ENCODE measurements around the gene TAF6. TPM values are rescaled to one million over a fixed set of nuclear protein-coding genes. Genes with fewer than 3 reads are reported as not detected.

Gene TAF6
- total RNA-seq, 4 donors from 2014 or later: 21.0 to 37.5 (median 30.3) TPM

DNA sequence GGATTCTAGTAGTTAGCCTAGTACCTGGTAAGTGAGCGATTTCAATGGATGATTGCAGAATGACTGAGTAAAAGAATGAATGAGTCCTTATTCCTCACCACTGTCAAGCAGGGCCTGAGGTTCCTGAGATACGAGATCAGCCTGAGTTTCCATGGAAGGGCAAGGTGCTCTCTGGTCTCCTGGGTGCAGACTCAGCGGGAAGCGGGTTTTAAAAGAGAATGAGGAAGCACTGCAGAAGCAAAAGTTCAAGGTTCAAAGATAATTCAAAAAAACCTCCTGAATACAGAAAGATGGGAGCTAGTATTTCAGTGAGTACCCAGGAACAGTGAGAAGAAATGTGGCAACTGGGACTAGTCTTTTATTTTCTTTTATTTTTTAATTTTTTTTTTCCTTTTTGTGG lies 42.0 kb downstream of the TAF6 start:
- DNase-seq (ENCODE audit: low spot score) (no peak), ATAC-seq (ENCODE audit: low FRiP score) (no peak)
- TF ChIP-seq, protein P1, sequence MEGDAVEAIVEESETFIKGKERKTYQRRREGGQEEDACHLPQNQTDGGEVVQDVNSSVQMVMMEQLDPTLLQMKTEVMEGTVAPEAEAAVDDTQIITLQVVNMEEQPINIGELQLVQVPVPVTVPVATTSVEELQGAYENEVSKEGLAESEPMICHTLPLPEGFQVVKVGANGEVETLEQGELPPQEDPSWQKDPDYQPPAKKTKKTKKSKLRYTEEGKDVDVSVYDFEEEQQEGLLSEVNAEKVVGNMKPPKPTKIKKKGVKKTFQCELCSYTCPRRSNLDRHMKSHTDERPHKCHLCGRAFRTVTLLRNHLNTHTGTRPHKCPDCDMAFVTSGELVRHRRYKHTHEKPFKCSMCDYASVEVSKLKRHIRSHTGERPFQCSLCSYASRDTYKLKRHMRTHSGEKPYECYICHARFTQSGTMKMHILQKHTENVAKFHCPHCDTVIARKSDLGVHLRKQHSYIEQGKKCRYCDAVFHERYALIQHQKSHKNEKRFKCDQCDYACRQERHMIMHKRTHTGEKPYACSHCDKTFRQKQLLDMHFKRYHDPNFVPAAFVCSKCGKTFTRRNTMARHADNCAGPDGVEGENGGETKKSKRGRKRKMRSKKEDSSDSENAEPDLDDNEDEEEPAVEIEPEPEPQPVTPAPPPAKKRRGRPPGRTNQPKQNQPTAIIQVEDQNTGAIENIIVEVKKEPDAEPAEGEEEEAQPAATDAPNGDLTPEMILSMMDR (IDR thresholded peaks at IDR 0.05): no peak

DNA sequence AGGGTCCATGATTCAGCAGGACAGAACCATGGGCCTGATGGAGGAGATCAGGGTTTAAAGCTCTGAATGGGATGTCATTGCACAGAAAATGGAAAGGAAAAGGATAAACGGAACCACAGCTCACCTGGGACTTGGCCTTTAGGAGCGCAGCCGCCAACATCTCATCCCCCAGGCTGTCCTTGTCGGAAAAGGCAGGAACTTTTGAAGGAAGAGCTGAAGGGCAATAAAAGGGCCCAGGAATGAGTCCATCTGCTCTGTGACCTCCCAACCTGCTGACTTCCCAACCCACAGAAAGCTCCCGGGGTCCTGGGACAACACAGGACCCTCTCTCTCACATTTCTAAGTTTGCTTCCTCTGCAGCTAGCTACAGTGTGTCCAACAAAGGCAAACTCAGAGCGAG lies 43.7 kb downstream of the TAF6 start:
- ATAC-seq (ENCODE audit: low FRiP score): no peak
- no peak for DNase-seq (ENCODE audit: low spot score)
- TF ChIP-seq, protein P1 (IDR thresholded peaks at IDR 0.05): no peak

DNA sequence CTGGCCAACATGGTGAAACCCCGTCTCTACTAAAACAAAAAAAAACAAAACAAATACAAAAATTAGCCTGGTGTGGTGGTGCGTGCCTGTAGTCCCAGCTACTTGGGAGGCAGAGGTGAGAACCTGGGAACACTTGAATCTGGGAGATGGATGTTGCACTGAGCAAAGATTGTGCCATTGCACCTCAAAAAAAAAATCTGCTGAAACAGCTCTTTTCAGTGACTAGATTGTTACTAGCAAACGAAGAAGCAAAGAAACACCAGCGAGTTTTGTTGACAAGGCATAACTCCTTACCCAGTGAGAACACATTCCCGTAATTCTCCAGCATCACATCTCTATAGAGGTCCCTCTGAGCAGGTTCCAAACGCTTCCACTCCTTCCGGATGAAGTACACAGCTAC lies 44.3 kb downstream of the TAF6 start:
- no peak for DNase-seq (ENCODE audit: low spot score)
- TF ChIP-seq, protein P1 (IDR thresholded peaks at IDR 0.05): no peak
- ATAC-seq (ENCODE audit: low FRiP score): no peak

DNA sequence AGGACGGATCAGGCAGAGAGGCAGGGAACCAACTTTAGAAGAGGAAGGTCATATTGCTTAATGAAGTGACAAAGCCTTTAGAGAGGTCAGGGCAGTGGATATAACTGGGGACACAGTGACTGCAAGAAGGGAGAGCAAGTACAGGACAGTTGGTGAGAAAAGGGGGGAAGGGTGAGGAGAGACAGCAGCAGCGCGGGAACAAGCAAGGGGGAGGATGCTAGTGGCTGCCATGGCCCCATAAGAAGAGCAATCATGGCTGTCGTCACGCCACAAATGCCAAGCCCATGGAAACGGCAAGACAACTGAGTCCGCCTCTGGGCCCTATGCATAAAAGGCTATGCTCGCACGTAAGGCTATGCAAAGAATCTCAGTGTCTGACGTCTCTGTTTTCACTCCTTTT lies 46.7 kb downstream of the TAF6 start:
- DNase-seq (ENCODE audit: low spot score) (no peak), ATAC-seq (ENCODE audit: low FRiP score) (no peak)
- TF ChIP-seq, protein P1 (IDR thresholded peaks at IDR 0.05): no peak

DNA sequence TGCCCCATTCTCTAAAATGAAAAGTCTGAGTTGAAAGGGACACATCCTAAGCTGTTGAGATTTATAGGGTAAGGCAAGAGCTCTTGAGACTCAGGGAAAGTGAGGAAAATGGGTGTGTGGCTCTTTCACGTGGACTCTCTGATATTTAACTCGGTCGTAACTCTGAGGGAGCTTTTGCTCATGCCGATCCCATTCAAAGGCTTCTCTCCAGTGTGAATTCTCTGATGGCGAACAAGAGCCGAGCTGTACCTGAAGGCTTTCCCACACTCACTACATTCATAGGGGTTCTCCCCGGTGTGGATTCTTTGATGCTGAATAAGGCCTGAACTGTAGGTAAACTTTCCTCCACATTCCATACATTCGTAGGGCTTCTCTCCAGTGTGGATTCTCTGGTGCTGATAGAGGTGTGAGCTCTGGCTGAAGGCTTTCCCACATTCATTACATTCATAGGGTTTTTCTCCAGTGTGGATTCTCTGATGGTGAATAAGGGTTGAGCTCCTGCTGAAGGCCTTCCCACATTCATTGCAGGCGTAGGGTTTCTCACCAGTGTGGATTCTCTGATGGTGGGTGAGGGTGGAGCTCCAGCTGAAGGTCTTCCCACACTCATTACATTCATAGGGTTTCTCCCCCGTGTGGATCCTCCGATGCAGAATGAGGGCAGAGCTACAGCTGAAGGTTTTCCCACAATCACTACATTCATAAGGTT lies 48.0 kb downstream of the TAF6 start:
- no peak for ATAC-seq (ENCODE audit: low FRiP score)
- no peak for DNase-seq (ENCODE audit: low spot score)
- TF ChIP-seq, protein P1 (IDR thresholded peaks at IDR 0.05): no peak

DNA sequence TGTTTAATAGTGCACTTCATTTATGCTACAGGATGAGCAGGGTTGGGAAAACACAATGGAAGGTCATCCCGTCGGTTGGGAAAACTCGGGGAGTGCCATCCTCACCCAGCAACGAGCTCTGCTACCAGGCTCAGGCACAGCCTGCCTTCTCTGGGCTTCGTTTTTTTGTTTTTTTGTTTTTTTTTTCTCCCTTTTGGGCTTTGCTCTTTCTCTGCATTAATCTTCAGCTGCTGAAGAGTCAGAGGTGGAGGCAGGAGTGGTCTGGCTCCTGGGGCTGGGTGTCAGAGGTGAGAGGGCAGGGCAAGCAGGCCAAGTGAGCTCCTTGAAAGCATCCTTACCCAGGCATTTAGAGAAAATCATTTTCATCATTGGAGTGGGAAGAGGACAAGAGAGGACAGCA lies 49.2 kb downstream of the TAF6 start:
- DNase-seq (ENCODE audit: low spot score) (no peak), ATAC-seq (ENCODE audit: low FRiP score) (no peak)
- TF ChIP-seq, protein P1 (IDR thresholded peaks at IDR 0.05): no peak

DNA sequence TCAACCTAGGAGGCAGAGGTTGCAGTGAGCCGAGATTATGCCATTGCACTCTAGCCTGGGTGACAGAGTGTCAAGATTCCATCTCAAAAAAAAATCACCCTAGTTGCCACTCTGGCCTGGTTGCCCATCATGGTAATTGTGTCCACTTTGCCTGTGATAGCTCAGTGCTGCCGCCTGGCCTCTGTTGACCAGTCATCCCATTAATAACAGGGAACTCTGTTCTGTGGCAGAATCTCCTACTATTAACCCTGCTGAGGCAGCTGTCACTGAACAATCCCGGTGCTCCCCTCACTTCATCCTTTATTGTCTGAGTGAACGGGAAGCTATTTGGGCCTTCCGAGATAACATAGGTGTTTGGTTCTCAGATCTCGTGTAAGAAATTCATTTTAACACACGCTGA lies 52.2 kb downstream of the TAF6 start:
- no peak for DNase-seq (ENCODE audit: low spot score)
- no peak for ATAC-seq (ENCODE audit: low FRiP score)
- TF ChIP-seq, protein P1 (IDR thresholded peaks at IDR 0.05): no peak
